GM12874 (cell line): ENCODE data around the gene FAM120A.

ENCODE experiments used
- TF ChIP-seq, protein P1 (sequence below): IDR thresholded peaks from 2 replicates; pipeline ENCODE4 v1.5.1; 2011; ENCODE audit warnings: low read depth, mild to moderate bottlenecking, control low read depth, low read length, moderate library complexity; ENCODE audit not compliant: insufficient read depth

FAM120A gene

DNA sequence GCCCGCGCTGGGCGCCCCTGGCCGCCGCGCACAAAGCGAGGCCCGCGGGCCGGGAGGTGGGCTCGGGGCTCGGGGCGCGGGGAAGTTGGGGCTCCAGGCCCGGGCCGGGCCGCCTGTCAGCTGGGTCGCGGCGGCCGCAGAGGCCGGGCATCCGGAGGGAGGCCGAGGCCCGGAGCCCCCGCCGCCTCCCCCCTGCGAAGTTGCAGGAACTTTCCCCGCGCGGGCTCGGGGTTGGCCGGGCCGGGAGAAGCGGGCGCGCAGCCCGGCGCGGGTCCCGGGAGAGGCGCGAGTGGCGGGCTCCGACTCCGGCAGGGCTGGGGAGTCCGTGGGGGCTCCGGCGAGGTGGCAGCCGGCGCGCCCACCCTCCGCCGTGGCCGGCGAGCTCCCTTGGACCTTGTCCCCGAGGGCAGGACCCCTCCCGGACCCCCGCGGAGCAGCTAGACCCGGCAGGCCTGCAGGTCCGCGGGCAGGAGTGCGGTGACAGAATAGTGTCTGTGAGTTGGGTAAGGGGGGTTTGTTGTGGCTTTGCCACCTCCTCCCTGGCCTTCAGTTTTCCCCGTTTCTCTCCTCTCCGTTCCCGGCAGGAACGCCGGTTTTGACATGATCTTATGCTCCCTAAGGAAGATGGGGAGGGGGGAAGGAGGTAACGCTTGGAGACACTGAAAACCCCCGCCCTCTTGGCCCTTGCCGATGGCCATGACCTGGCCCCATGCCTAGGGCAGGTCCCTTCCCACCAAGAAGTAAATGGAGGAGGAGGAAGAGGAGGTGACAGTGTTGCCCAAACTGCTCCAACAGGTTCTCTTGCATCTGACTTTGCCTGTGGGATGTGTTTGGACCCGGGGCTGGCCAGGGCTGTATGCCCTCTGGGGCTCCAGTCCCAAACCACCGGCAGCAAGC, 125.8 kb downstream of the FAM120A start:
- TF ChIP-seq, protein P1, sequence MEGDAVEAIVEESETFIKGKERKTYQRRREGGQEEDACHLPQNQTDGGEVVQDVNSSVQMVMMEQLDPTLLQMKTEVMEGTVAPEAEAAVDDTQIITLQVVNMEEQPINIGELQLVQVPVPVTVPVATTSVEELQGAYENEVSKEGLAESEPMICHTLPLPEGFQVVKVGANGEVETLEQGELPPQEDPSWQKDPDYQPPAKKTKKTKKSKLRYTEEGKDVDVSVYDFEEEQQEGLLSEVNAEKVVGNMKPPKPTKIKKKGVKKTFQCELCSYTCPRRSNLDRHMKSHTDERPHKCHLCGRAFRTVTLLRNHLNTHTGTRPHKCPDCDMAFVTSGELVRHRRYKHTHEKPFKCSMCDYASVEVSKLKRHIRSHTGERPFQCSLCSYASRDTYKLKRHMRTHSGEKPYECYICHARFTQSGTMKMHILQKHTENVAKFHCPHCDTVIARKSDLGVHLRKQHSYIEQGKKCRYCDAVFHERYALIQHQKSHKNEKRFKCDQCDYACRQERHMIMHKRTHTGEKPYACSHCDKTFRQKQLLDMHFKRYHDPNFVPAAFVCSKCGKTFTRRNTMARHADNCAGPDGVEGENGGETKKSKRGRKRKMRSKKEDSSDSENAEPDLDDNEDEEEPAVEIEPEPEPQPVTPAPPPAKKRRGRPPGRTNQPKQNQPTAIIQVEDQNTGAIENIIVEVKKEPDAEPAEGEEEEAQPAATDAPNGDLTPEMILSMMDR, result no peak

DNA sequence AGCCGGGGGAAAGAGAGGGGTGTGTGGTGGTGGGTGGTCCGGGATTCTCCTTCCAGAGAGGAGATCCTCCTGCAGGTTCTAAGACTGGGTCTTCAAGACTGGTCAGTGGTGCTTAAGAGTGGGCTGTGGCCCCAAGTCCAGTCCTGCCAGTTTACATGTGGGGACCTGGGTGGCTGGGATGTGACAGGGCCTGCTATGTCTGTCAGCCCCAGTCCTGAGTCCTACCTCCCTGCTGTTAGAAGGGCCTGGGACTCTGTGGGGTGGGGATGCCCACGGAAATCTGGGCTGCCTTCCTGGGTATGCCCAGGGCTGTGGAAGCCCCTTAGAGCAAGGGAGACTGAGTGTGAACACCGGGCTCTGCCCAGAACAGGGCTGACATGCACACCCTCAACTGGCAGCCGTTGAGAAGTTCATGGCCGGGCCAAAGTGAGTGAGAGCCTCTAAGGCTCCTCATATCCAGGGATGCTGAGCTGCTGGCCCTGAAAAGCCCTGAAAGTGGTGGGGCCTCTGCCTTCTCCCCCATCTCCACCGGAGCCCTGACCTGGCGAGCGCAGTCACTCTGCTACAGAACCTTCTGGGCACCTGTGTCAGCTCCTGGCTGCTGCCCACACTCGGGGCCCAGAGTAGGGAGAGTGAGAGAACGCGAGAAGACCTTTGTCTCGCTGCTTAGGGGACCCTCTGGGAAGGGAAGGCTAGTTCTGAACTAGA, 126.6 kb downstream of the FAM120A start:
- TF ChIP-seq, protein P1, result no peak

DNA sequence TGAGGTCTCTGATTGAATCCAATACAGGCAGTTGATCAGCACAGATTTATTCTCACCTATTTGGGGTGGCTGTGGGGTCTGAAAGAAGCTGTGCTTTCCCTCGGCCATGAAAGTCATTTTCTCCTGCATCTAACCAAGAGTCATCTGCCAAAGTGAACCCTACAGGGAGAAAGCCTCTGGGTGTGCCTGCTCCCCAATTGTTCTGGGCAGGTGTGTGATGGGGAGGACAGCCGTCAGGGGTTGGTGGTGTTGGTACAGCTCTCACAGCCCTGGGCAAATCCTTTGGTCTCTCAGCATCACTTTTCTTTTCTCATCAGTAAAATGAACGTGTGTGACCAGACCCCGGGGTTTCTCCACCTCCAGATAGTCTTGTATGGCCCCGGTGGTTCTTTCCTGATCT, 127.4 kb downstream of the FAM120A start:
- TF ChIP-seq, protein P1, result no peak

DNA sequence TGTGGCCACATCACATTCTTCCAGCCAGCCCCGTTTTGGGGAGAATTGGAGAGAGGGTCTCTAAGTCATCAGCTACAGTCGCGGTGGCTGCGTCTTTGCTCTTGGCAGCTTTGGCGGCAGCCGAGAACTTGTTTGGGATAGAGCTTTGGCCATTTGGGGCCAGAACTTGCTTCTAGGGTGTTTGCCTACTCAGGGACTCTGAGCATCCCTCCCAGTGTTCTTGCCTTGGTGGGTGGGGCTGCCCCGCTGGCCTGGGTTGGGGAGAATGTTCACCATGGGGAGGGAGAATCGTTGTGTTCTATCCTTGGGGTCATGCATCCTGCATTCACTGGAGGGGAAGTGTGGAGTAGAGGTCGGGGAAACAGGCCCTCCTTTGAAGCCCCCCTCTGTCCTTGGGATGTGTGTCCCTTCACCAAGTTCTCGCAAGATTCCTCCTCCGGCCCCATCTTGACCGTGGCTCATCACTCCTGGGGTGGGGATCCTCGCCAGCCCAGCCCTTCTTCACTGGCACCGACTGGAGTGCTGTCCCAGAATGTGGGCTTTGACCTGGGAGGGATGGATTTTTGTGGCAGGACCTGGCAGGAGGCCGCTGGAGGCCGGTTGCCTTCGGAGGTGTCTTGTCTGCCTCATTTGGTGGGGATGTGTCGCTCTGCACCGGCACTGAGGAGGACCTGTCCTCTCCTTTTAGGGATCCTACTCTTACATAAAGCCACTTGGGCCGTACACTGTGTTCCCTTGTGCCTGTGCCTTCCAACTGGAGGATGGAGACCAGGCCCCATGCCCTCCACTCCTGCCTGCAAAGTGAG, 128.4 kb downstream of the FAM120A start:
- TF ChIP-seq, protein P1, result no peak

- TF ChIP-seq, protein P1, result no peak
Measured at GRCh38 chr9:93580654-93581380, 129.3 kb downstream of the FAM120A start.

DNA sequence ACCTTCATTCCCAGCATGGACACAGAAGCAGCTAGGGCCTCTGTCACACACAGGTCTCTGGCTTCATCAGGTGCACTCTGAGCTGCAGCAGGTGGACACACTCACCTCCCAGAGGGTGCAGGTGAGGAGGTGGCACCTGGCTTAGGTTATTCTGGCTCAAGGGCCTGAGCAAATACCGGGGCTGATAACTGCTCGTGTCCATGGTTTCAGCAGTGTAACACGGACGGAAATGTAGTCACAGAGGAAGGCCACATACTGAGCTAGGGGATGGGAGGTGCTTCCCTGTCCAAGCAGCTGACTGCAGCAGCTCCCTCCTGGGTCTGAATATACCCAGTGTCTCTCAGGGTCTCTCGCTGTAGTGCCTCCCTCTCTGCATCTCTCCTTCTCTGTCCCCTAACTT, 130.6 kb downstream of the FAM120A start:
- TF ChIP-seq, protein P1, result no peak
